Skeletal muscle cell (primary cell): ENCODE results near the gene MASP1.
"Not testable (repeated sequence)": the region's sequence is repeated elsewhere in the genome, so short reads cannot be mapped to it uniquely, and the experiment has no call there.

ENCODE experiments used
- DNase-seq: peaks from one replicate; pipeline ENCODE4 v3.0.0-alpha.2; 2010; ENCODE audit warnings: low read depth
- H3K4me3 ChIP-seq: 2 replicates; pipeline ENCODE4 v1.5.1; 2011; ENCODE audit warnings: low read depth, mild to moderate bottlenecking, control low read depth, low read length, moderate library complexity

MASP1 gene

GRCh38 chr3:187269486-187269885 is 22.1 kb downstream of the MASP1 start:
- no peak for DNase-seq
- H3K4me3 ChIP-seq: no peak overlapping the region

GRCh38 chr3:187267306-187267705 is 24.2 kb downstream of the MASP1 start:
- DNase-seq: no peak
- no peak overlapping the region for H3K4me3 ChIP-seq

GRCh38 chr3:187266691-187267090 is 24.8 kb downstream of the MASP1 start:
- H3K4me3 ChIP-seq: no peak overlapping the region
- DNase-seq: no peak

- no peak overlapping the region for H3K4me3 ChIP-seq
- DNase-seq: no peak
These were observed 26.0 kb downstream of the MASP1 start for GRCh38 chr3:187265461-187265955.

- H3K4me3 ChIP-seq: no peak overlapping the region
- DNase-seq: no peak
These were observed 26.6 kb downstream of the MASP1 start for GRCh38 chr3:187264911-187265310.

- no peak overlapping the region for H3K4me3 ChIP-seq
- no peak for DNase-seq
These were observed 27.5 kb downstream of the MASP1 start for GRCh38 chr3:187264021-187264420.

- no peak for DNase-seq
These were observed 28.3 kb downstream of the MASP1 start for GRCh38 chr3:187263270-187263669.

GRCh38 chr3:187262360-187262759 is 29.2 kb downstream of the MASP1 start:
- H3K4me3 ChIP-seq: no peak overlapping the region
- DNase-seq: no peak

More at GRCh38 chr3:187263270-187263669, 28.3 kb downstream of the MASP1 start:
- H3K4me3 ChIP-seq: no peak overlapping the region

GRCh38 chr3:187261541-187261969 is 30.0 kb downstream of the MASP1 start:
- DNase-seq: no peak
- no peak overlapping the region for H3K4me3 ChIP-seq

- DNase-seq: no peak
These were observed 32.4 kb downstream of the MASP1 start for GRCh38 chr3:187259171-187259570.

GRCh38 chr3:187257992-187258692 is 33.4 kb downstream of the MASP1 start:
- DNase-seq: no peak
- no peak overlapping the region for H3K4me3 ChIP-seq

More at GRCh38 chr3:187259171-187259570, 32.4 kb downstream of the MASP1 start:
- H3K4me3 ChIP-seq: no peak overlapping the region

- no peak for DNase-seq
- no peak overlapping the region for H3K4me3 ChIP-seq
These were observed 34.1 kb downstream of the MASP1 start for GRCh38 chr3:187257471-187257870.

- DNase-seq: no peak
- no peak overlapping the region for H3K4me3 ChIP-seq
These were observed 35.4 kb downstream of the MASP1 start for GRCh38 chr3:187256051-187256616.

- no peak for DNase-seq
These were observed 36.2 kb downstream of the MASP1 start for GRCh38 chr3:187255314-187255713.

GRCh38 chr3:187252311-187252710 is 39.2 kb downstream of the MASP1 start:
- no peak for DNase-seq
- no peak overlapping the region for H3K4me3 ChIP-seq

More at GRCh38 chr3:187255314-187255713, 36.2 kb downstream of the MASP1 start:
- no peak overlapping the region for H3K4me3 ChIP-seq

- no peak overlapping the region for H3K4me3 ChIP-seq
- DNase-seq: no peak
These were observed 39.9 kb downstream of the MASP1 start for GRCh38 chr3:187251599-187251998.

GRCh38 chr3:187247398-187247797 is 44.1 kb downstream of the MASP1 start:
- no peak for DNase-seq
- no peak overlapping the region for H3K4me3 ChIP-seq

GRCh38 chr3:187243933-187244524 is 47.5 kb downstream of the MASP1 start:
- DNase-seq: no peak
- H3K4me3 ChIP-seq: no peak overlapping the region

- DNase-seq: no peak
- no peak overlapping the region for H3K4me3 ChIP-seq
These were observed 48.6 kb downstream of the MASP1 start for GRCh38 chr3:187242900-187243299.

- no peak overlapping the region for H3K4me3 ChIP-seq
- DNase-seq: no peak
These were observed 49.1 kb downstream of the MASP1 start for GRCh38 chr3:187242435-187242834.

- not testable (repeated sequence) for H3K4me3 ChIP-seq, DNase-seq
These were observed 52.7 kb downstream of the MASP1 start for GRCh38 chr3:187238835-187239234.
